Loucy (cell line): ENCODE data around the gene COX6A1.

Source experiments
- H2AFZ ChIP-seq: fragments of 200-600 bp; sonication (generic); 2 replicates; pipeline ENCODE4 v1.6.0; 2016; ENCODE audit warnings: antibody characterized with exemption, mild to moderate bottlenecking, low read length, moderate library complexity
- H3F3A ChIP-seq: fragments of 200-600 bp; 2 replicates; pipeline ENCODE4 v1.6.0; 2016; ENCODE audit warnings: antibody characterized with exemption, low read depth, mild to moderate bottlenecking
- H3K27me3 ChIP-seq: fragments of 200-600 bp; sonication (generic); 2 replicates; pipeline ENCODE4 v1.6.1; 2014; ENCODE audit warnings: low read length, mild to moderate bottlenecking; ENCODE audit not compliant: insufficient read depth, poor library complexity, severe bottlenecking
- H3K36me3 ChIP-seq: fragments of 200-600 bp; sonication (generic); 2 replicates; pipeline ENCODE4 v1.6.1; 2016; ENCODE audit warnings: low read length; ENCODE audit not compliant: insufficient read depth
- H3K4me1 ChIP-seq: fragments of 200-600 bp; sonication (generic); 2 replicates; pipeline ENCODE4 v1.5.1; 2014; ENCODE audit warnings: low read length, mild to moderate bottlenecking; ENCODE audit not compliant: insufficient read depth, poor library complexity, severe bottlenecking
- H3K4me2 ChIP-seq: fragments of 200-600 bp; sonication (generic); 2 replicates; pipeline ENCODE4 v1.6.0; 2014; ENCODE audit warnings: antibody characterized with exemption, low read length, low read depth, mild to moderate bottlenecking; ENCODE audit not compliant: poor library complexity, severe bottlenecking
- H3K4me3 ChIP-seq: fragments of 200-600 bp; sonication (generic); 2 replicates; pipeline ENCODE4 v1.5.1; 2014; ENCODE audit warnings: low read length, mild to moderate bottlenecking, mixed read lengths; ENCODE audit not compliant: poor library complexity, severe bottlenecking
- H3K79me2 ChIP-seq: fragments of 200-600 bp; sonication (generic); 2 replicates; pipeline ENCODE4 v1.6.1; 2014; ENCODE audit warnings: low read length; ENCODE audit not compliant: insufficient read depth
- H3K9ac ChIP-seq: fragments of 200-600 bp; sonication (generic); 2 replicates; pipeline ENCODE4 v1.6.0; 2014; ENCODE audit warnings: mild to moderate bottlenecking, low read depth, low read length, moderate library complexity; ENCODE audit not compliant: poor library complexity, severe bottlenecking
- H3K9me2 ChIP-seq: fragments of 200-600 bp; sonication (generic); replicated peaks from 2 replicates; pipeline ENCODE4 v1.6.1; 2016; ENCODE audit warnings: low read depth, low read length, mixed read lengths
- H3K9me3 ChIP-seq: fragments of 200-600 bp; sonication (generic); 2 replicates; pipeline ENCODE4 v1.6.1; 2014; ENCODE audit warnings: mild to moderate bottlenecking, antibody characterized with exemption, low read length, low read depth; ENCODE audit not compliant: insufficient read depth
- H4K20me1 ChIP-seq: fragments of 200-600 bp; sonication (generic); 2 replicates; pipeline ENCODE4 v1.6.0; 2014; ENCODE audit warnings: antibody characterized with exemption, low read length, mild to moderate bottlenecking; ENCODE audit not compliant: insufficient read depth, poor library complexity, severe bottlenecking
- EZH2phosphoT487 ChIP-seq: fragments of 200-600 bp; IDR thresholded peaks from 2 replicates; pipeline ENCODE4 v1.6.1; 2018; ENCODE audit warnings: antibody characterized with exemption, mild to moderate bottlenecking, moderate library complexity, borderline replicate concordance
- TF ChIP-seq, protein P1 (sequence below): fragments of 200-600 bp; sonication (generic); conservative IDR thresholded peaks from 2 replicates; pipeline ENCODE4 v1.5.1; 2014; ENCODE audit warnings: mild to moderate bottlenecking, antibody characterized with exemption, low read length

COX6A1 gene

DNA sequence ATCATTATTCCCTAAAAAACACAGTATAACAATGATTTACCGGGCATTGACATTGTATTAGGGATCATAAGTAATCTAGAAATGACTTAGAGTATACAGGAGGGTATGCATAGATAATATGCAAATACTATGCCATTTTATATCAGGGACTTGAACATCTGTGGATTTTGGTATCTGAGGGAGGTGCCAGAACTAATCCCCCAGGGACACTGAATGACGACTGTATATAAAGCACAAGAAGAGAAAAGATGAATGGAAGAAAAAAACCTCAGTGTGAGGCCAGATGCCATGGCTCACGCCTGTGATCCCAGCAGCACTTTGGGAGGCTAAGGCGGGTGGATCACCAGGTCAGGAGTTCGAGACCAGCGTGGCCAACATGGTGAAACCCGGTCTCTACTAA lies 25.5 kb upstream of the COX6A1 start:
- TF ChIP-seq, protein P1, sequence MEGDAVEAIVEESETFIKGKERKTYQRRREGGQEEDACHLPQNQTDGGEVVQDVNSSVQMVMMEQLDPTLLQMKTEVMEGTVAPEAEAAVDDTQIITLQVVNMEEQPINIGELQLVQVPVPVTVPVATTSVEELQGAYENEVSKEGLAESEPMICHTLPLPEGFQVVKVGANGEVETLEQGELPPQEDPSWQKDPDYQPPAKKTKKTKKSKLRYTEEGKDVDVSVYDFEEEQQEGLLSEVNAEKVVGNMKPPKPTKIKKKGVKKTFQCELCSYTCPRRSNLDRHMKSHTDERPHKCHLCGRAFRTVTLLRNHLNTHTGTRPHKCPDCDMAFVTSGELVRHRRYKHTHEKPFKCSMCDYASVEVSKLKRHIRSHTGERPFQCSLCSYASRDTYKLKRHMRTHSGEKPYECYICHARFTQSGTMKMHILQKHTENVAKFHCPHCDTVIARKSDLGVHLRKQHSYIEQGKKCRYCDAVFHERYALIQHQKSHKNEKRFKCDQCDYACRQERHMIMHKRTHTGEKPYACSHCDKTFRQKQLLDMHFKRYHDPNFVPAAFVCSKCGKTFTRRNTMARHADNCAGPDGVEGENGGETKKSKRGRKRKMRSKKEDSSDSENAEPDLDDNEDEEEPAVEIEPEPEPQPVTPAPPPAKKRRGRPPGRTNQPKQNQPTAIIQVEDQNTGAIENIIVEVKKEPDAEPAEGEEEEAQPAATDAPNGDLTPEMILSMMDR = no peak
- no peak for TF ChIP-seq EZH2phosphoT487
- H3K79me2 ChIP-seq = no peaks in the 10 kb centered on the region
- no peaks in the 10 kb centered on the region for H3F3A ChIP-seq
- H3K9me2 ChIP-seq = no peaks in the 10 kb centered on the region
- H3K4me1 ChIP-seq = no peaks in the 10 kb centered on the region
- no peaks in the 10 kb centered on the region for H4K20me1 ChIP-seq
- H2AFZ ChIP-seq = no peak overlapping the region
- H3K4me2 ChIP-seq = no peak overlapping the region
- no peak overlapping the region for H3K9ac ChIP-seq
- no peaks in the 10 kb centered on the region for H3K9me3 ChIP-seq
- no peaks in the 10 kb centered on the region for H3K36me3 ChIP-seq
- H3K27me3 ChIP-seq = no peaks in the 10 kb centered on the region
- no peak overlapping the region for H3K4me3 ChIP-seq

DNA sequence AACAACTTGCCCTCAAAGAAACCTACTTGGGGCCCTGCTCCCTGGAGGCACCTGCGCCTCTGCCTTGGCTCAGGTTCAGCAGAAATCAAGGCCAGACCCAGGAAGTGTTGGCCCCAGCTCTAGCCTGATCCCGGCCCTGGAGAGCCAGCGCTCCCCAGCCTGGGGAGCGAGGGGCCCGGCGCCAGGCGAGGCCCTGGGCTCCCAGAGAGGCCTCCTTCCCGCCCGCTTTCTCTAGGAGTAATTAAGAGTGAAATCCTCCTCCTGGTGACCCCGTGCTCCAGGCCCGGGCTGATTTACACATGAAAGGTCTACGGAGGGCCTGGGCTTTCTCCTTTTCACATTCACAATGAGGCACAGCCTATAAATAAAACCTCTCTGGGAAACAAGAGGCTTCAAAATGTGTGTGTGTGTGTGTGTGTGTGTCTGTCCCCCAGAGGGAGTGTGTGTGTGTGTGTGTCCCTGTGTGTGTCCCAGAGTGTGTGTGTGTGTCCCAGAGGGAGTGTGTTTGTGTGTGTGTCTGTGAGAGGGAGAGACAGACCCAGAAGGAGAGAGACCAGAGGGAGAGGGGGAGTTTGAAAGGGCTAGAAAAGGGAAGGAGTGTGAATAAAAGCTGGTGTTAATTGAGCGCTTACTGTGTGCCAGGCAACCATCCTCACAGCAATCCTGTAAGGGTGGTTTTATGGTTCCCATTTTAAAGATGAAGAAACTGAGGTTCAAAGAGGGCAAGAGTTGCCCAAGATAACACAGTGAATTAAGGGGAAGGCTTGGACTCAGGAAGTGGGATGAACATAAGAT lies 23.8 kb upstream of the COX6A1 start:
- Histone ChIP-seq H3K4me1 (no peaks in the 10 kb centered on the region), H4K20me1 (no peaks in the 10 kb centered on the region), H3K9me2 (no peaks in the 10 kb centered on the region), H3K36me3 (no peaks in the 10 kb centered on the region), H3F3A (no peaks in the 10 kb centered on the region), H3K27me3 (no peaks in the 10 kb centered on the region), H3K9ac (no peak overlapping the region), H2AFZ (no peak overlapping the region), H3K9me3 (no peaks in the 10 kb centered on the region), H3K4me3 (no peak overlapping the region), H3K4me2 (no peak overlapping the region), H3K79me2 (no peaks in the 10 kb centered on the region)
- TF ChIP-seq EZH2phosphoT487 = no peak
- TF ChIP-seq, protein P1 = no peak

DNA sequence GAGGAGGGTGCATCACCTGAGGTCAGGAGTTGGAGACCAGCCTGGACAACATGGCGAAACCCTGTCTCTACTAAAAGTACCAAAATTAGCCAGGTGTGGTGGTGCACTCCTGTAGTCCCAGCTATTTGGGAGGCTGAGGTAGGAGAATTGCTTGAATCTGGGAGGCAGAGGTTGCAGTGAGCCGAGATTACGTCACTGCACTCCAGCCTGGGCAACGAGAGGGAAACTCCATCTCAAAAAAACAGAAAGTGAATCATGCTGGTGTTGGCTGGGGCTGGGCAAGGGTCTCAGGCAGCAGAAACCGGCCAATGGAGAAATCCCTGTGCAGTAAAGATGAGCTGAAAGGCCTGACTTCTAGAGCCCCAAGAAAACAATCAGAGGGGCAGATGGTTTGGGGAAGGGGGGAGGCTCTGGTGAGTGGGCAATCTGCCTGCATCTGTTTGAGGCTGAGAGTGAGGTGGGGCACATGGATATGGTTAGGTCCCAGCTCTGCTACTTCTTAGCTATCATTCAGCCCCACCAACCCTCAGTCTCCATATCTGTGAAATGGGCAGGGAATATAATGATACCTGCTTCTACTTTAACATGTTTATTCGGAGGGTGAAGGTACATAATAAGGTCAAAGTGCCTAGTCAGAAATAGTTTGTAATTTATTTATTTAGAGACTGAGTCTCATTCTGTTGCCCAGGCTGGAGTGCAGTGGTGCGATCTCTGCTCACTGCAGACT lies 21.3 kb upstream of the COX6A1 start:
- no peak overlapping the region for H3K4me3 ChIP-seq
- H3K27me3 ChIP-seq = no peaks in the 10 kb centered on the region
- H2AFZ ChIP-seq = no peak overlapping the region
- H3K9ac ChIP-seq = no peak overlapping the region
- H3K79me2 ChIP-seq = no peaks in the 10 kb centered on the region
- H3K4me2 ChIP-seq = no peak overlapping the region
- no peaks in the 10 kb centered on the region for H3K4me1 ChIP-seq
- no peaks in the 10 kb centered on the region for H3K36me3 ChIP-seq
- TF ChIP-seq, protein P1 = no peak
- TF ChIP-seq EZH2phosphoT487 = no peak
- no peaks in the 10 kb centered on the region for H3F3A ChIP-seq
- H4K20me1 ChIP-seq = no peaks in the 10 kb centered on the region
- no peaks in the 10 kb centered on the region for H3K9me2 ChIP-seq
- H3K9me3 ChIP-seq = no peaks in the 10 kb centered on the region
